Cardiac muscle cell (in vitro differentiated cells and primary cell): ENCODE results near the gene KIF25. TPM values are rescaled to one million over a fixed set of nuclear protein-coding genes. Genes with fewer than 3 reads are reported as not detected.

Source experiments
- DNase-seq, 2 donors: peaks; one replicate each; pipeline versions ENCODE4 v3.0.0 to v3.0.0-alpha.2; 2010 to 2017; ENCODE audit warnings: low read depth in 1 of 2, low spot score in 1 of 2
- H3K27ac ChIP-seq: fragments of 200-600 bp; sonication (generic); 2 replicates; pipeline ENCODE4 v1.5.1; 2016
- H3K27me3 ChIP-seq: fragments of 200-600 bp; sonication (generic); 2 replicates; pipeline ENCODE4 v1.6.0; 2016; ENCODE audit warnings: control low read depth
- H3K36me3 ChIP-seq: fragments of 200-600 bp; sonication (generic); 2 replicates; pipeline ENCODE4 v1.5.1; 2016; ENCODE audit warnings: control low read depth
- H3K4me1 ChIP-seq: fragments of 200-600 bp; sonication (generic); 2 replicates; pipeline ENCODE4 v1.8.1; 2017; ENCODE audit warnings: low read depth, mild to moderate bottlenecking, mixed run types
- H3K4me3 ChIP-seq: fragments of 200-600 bp; sonication (generic); 2 replicates; pipeline ENCODE4 v1.5.1; 2016; ENCODE audit warnings: mild to moderate bottlenecking
- H3K9me3 ChIP-seq: fragments of 200-600 bp; sonication (generic); 2 replicates; pipeline ENCODE4 v1.5.1; 2017; ENCODE audit warnings: low read depth, mild to moderate bottlenecking, control low read depth
- polyA plus RNA-seq: library from polyadenylated mRNA; unstranded; fragments of >200 nt; fragmentation: Nextera tagmentation; extraction: Ambion mirVana; gene quantifications from 2 replicates; pipeline ENCODE4 v1.2.1, GENCODE V29; 2016
- total RNA-seq: library from RNA; depleted of rRNA; stranded (reverse); fragments of >200 nt; gene quantifications from 2 replicates; pipeline ENCODE4 v1.2.3, GENCODE V29; 2016
- TF ChIP-seq, protein P1 (sequence below): IDR thresholded peaks from 2 replicates; pipeline ENCODE4 v1.5.1; 2012; ENCODE audit warnings: low read depth, mild to moderate bottlenecking, low read length

The KIF25 gene
- total and polyA plus RNA-seq, 2 experiments from 2014 or later, result 0.40 to 1.6 TPM

DNA sequence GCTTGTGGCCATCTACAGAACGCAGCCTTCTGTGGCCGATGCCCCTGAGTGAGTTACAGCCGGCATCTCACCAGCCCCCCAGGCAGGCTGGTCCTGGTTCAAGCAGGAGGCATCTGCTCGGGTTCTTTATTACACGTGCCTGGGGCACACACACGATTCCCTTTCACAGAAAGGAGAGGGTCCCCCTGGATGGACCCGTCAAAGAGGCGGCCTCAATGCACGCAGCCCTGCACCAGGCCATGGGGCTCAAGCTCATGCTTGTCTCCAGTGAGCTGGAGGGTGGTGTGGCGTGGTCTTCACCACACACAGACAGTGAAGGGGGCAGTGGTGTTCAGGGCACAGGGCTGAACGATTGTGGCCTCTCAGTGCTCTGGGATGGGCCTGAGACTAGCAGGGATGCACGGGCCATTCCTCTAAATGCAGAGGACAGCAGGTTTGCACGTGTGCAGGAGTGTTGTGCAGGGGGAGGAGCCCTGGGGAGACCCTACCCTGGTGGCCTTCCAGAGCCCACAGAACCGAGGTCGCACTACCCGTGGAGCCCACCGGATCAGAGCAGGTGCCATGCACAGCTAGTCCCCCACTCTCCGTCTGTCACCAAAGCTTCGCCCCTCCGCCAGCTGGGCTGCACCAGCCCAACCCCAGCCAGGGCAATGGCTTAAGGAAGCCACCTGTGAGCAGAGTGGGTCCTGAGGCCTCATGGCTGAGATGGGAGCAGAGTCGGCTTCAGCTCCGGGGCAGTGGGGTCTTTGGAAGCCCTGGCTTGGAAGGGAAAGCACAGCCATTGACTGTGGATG is 58.4 kb downstream of the KIF25 start:
- H3K36me3 ChIP-seq, result no peaks in the 10 kb centered on the region
- no peaks in the 10 kb centered on the region for H3K9me3 ChIP-seq
- H3K4me1 ChIP-seq, result peaks cover 7% of the 10 kb centered on the region
- TF ChIP-seq, protein P1, sequence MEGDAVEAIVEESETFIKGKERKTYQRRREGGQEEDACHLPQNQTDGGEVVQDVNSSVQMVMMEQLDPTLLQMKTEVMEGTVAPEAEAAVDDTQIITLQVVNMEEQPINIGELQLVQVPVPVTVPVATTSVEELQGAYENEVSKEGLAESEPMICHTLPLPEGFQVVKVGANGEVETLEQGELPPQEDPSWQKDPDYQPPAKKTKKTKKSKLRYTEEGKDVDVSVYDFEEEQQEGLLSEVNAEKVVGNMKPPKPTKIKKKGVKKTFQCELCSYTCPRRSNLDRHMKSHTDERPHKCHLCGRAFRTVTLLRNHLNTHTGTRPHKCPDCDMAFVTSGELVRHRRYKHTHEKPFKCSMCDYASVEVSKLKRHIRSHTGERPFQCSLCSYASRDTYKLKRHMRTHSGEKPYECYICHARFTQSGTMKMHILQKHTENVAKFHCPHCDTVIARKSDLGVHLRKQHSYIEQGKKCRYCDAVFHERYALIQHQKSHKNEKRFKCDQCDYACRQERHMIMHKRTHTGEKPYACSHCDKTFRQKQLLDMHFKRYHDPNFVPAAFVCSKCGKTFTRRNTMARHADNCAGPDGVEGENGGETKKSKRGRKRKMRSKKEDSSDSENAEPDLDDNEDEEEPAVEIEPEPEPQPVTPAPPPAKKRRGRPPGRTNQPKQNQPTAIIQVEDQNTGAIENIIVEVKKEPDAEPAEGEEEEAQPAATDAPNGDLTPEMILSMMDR, result no peak
- H3K4me3 ChIP-seq, result no peak overlapping the region
- no peak overlapping the region for H3K27ac ChIP-seq
- no peak for DNase-seq
- no peaks in the 10 kb centered on the region for H3K27me3 ChIP-seq

DNA sequence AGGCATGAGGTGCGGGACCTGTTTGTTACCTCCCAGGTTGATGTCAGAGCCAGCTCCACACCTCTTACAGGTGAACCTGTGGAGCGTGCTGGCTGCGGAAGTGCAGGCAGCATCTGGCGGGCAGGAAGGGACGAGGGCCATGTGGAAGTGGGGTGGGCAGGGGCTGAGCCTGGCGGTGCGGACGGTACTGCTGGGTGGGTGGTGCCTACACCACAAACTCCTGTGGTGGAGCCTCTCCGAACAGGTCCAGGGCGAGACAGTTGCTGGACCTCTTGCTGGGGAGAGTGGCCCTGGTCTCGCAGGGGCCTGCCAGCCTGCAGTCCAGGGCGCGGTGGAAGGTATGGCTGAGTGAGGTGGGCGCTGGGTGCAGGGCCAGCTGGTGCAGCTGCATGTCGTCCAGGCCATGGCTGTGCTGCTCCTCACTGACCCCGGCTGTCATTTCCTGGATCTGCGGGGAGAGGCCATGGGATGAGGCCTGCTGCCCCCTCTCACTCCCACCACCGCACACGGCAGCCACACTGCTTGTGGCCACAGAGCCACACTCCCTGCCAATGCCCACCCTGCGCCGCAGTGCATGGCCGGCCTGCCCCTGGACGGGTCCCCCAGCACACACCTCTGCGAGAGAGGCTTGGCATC is 59.5 kb downstream of the KIF25 start:
- H3K4me3 ChIP-seq, result no peak overlapping the region
- H3K27ac ChIP-seq, result no peak overlapping the region
- TF ChIP-seq, protein P1, result no peak
- no peak for DNase-seq
- no peaks in the 10 kb centered on the region for H3K9me3 ChIP-seq
- no peaks in the 10 kb centered on the region for H3K36me3 ChIP-seq
- H3K27me3 ChIP-seq, result no peaks in the 10 kb centered on the region
- H3K4me1 ChIP-seq, result peaks cover 7% of the 10 kb centered on the region

DNA sequence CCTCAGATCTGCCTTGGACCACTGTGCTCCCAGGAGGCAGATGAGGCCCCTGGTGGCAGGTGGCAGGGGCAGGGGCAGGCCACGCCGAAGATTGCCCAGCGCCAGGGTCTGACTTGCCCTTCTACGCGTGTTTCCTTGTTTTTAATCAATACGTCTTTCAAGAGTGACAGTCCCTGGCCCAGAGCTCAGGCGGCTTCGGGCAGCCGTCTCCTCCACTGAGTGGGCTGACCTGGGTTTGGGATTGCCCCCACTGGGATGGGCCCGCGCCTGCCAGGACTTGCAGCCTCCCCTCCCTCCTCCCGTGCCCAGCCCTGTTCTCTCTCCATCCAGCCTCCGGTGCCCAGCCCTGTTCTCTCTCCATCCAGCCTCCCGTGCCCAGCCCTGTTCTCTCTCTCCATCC is 60.4 kb downstream of the KIF25 start:
- no peak for DNase-seq
- Histone ChIP-seq H3K4me3 (no peak overlapping the region), H3K27ac (no peak overlapping the region), H3K4me1 (peaks cover 7% of the 10 kb centered on the region), H3K27me3 (no peaks in the 10 kb centered on the region), H3K9me3 (no peaks in the 10 kb centered on the region), H3K36me3 (no peaks in the 10 kb centered on the region)
- TF ChIP-seq, protein P1, result no peak

DNA sequence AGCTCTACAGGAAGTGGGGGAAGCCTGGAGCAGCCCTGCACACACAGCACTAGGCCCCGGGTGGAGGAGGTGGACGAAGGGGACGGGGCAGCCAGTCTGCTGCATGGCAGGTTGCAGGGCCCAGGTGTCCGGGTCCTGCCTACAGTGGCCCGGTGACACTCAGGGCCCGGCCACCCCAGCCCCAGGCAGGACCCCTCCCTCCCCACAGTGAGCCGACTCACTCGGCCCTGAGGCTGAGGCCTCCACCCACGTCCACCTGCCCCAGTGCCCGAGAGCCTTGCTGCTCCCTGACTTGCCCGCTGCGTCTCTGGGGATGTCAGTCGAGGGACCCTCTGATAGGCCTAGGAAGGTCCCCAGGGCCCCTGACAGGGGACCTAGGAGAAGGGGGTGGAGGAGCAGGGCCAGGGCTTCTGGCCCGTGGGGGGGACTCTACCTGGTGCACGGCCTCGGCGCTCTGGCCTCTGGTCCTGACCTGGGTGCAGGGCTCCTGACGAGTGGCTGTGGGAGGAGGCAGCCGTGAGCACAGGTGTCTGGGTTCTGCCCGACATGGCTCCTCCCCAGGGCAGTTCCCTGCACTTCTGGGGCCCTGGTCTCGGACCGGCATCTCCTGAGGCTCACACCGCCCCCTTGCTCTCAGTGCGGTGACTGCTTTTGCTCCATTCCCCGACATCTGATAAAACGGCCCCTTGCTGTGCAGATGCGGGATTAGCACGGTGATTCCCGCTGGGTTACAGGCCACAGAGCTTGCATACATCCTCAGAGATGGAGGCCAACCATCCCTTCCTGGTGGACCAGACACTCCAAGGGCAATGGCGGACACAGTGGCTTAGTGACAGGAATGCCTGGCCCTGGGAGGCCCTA is 61.5 kb downstream of the KIF25 start:
- TF ChIP-seq, protein P1, result no peak
- no peak for DNase-seq
- Histone ChIP-seq H3K9me3 (no peaks in the 10 kb centered on the region), H3K4me1 (peaks cover 7% of the 10 kb centered on the region), H3K27ac (no peak overlapping the region), H3K4me3 (no peak overlapping the region), H3K27me3 (no peaks in the 10 kb centered on the region), H3K36me3 (no peaks in the 10 kb centered on the region)

DNA sequence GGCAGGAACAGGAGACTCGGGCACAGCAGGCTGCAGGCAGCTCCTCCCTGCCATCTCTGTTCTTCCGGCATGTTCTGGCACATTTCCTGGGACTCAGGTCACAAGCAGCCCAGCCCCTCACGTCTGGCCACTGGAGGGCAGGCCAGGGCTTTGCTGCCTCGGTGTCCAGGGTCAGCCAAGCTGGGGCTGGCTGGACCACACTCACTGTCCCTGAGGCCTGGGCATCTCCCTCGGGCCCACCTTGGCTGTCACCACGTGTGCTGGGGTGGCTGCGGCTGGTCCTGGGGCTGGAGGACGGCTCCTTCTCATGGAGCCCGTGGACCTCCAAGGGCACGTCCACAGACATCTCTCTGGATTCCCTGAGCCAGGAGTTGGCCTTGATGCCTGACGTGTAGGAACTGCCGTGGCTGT is 63.1 kb downstream of the KIF25 start:
- Histone ChIP-seq H3K27ac (no peak overlapping the region), H3K36me3 (no peaks in the 10 kb centered on the region)

More for the DNA sequence above, 63.1 kb downstream of the KIF25 start:
- peak; percentile 65 to 91 for DNase-seq
- Histone ChIP-seq H3K27me3 (no peaks in the 10 kb centered on the region), H3K4me3 (no peak overlapping the region), H3K9me3 (no peaks in the 10 kb centered on the region), H3K4me1 (no peaks in the 10 kb centered on the region)
- TF ChIP-seq, protein P1, result peak; percentile 89
